Breast epithelium (tissue), 3 donors: ENCODE data around the gene TENM3.

Source experiments
- POLR2A ChIP-seq: fragments of 450-650 bp; IDR thresholded peaks from one replicate; pipeline ENCODE4 v1.6.1; 2016; ENCODE audit warnings: antibody characterized with exemption, mild to moderate bottlenecking, moderate library complexity
- TF ChIP-seq, protein P1 (sequence below), 3 donors: fragments of 450-650 bp; IDR thresholded peaks; one replicate each; pipeline ENCODE4 v1.5.1; 2016 to 2017; ENCODE audit warnings: antibody characterized with exemption in 3 of 3, mild to moderate bottlenecking in 3 of 3, moderate library complexity in 3 of 3

DNA sequence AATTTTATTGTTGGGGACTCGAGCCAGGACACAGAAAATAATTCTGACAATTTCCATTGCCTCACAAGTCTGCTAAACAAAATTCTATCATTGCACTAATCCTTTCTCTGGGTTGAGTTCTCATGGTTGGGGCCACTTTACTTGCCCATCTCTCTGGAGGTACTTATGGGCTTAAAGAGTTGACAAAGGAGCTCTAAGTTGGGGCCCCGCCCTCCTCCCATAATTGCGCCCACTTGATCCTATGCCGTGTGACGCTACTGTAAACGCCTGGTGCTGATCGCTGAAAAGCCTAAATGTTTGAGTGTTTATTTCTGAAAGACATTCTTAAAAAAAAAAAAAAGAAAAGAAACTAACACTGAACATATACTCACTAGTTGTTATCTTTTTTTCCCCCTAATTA, 103.0 kb downstream of the TENM3 start:
- TF ChIP-seq POLR2A, result no peak
- TF ChIP-seq, protein P1, sequence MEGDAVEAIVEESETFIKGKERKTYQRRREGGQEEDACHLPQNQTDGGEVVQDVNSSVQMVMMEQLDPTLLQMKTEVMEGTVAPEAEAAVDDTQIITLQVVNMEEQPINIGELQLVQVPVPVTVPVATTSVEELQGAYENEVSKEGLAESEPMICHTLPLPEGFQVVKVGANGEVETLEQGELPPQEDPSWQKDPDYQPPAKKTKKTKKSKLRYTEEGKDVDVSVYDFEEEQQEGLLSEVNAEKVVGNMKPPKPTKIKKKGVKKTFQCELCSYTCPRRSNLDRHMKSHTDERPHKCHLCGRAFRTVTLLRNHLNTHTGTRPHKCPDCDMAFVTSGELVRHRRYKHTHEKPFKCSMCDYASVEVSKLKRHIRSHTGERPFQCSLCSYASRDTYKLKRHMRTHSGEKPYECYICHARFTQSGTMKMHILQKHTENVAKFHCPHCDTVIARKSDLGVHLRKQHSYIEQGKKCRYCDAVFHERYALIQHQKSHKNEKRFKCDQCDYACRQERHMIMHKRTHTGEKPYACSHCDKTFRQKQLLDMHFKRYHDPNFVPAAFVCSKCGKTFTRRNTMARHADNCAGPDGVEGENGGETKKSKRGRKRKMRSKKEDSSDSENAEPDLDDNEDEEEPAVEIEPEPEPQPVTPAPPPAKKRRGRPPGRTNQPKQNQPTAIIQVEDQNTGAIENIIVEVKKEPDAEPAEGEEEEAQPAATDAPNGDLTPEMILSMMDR (IDR thresholded peaks at IDR 0.05), result no peak
